DMS153 (cell line): ENCODE measurements around the gene SH3RF2.

ENCODE experiments used
- DNase-seq: peaks from one replicate; lab custom pipeline; 2025; lab: John Stamatoyannopoulos, UW

The SH3RF2 gene

GRCh38 chr5:145920542-145921210 lies 15.7 kb upstream of the SH3RF2 start:
- DNase-seq, result no peak

GRCh38 chr5:145921211-145921610 lies 15.2 kb upstream of the SH3RF2 start:
- DNase-seq, result no peak

GRCh38 chr5:145922059-145922458 lies 14.3 kb upstream of the SH3RF2 start:
- DNase-seq, result no peak

- no peak for DNase-seq
Observed at GRCh38 chr5:145923405-145923804, 13.0 kb upstream of the SH3RF2 start.

DNA sequence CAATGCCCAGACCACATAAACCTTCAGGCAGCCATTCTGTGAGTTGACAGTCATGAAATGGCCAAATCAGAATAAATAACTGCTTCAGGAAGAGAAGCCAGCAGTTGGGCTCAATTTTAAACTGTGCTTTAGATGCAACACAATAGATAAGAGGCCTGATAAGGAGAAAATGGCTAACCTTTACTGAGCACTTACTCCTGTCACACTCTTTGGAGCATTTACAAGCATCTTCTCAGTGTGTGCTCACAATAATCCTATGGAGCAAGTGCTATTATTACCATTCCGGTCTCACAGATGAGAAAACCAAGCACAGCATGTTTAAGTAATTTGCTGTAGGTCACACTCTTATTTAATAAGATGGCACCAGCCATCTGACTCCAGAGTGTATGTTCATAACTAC lies 11.5 kb upstream of the SH3RF2 start:
- DNase-seq, result no peak

DNA sequence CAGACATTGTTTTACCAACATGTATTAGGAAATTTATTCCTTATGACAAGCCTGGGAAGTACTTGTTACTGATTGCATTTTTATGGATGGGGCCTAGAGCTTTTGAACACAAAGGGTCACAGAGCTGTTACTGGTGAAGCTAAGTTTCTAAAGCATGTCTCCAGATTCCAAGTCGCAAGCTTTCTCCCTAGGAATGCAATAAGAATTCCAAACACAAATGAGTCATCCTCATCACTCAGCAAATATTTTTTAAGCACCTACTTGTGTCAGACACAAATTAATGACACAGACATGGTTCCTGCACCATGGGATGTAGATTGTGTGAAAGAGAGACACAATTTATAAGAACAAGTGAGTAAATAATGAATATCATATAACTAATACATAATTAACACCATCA lies 11.0 kb upstream of the SH3RF2 start:
- no peak for DNase-seq

DNA sequence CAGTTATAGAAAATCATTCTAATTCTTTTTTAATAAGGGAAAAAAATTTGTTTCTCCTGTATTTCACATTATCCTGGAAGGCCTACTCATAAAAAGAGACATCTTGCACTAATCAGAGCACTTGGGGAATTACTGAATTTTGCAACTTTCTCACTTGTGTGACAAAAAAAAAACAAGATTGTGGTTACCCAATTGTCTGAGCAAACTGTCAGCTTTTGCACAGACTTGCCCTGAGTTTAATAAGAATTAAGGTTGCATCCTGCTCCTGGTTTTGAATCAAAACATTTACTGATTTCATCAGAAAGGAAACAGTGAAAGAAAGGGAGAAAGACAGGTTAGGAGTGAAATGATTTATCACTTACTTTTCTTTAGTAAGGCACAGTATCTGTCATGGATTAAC lies 10.6 kb upstream of the SH3RF2 start:
- no peak for DNase-seq

DNA sequence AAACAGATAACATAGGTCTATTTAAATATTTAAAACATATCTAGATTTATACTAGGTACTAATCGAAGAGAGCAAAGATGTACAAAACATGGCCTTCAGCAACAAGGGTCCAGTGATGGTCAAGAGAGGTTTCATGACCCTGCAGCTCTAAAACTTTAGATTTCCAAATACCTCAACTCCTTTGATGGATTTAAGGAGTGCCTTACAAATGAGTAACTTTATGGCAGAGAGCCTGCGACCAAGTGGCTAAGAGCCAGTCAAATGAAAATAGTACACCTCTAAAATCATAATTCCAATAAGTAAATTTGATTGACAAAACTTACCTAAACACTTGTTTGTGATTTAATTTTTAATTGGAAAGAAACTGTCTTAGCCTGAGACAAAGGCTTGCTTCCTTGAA lies 4.7 kb upstream of the SH3RF2 start:
- no peak for DNase-seq

GRCh38 chr5:145934276-145934675 lies 2.1 kb upstream of the SH3RF2 start:
- DNase-seq, result no peak

- DNase-seq, result no peak
Observed at GRCh38 chr5:145937432-145938250, 1.3 kb downstream of the SH3RF2 start.

DNA sequence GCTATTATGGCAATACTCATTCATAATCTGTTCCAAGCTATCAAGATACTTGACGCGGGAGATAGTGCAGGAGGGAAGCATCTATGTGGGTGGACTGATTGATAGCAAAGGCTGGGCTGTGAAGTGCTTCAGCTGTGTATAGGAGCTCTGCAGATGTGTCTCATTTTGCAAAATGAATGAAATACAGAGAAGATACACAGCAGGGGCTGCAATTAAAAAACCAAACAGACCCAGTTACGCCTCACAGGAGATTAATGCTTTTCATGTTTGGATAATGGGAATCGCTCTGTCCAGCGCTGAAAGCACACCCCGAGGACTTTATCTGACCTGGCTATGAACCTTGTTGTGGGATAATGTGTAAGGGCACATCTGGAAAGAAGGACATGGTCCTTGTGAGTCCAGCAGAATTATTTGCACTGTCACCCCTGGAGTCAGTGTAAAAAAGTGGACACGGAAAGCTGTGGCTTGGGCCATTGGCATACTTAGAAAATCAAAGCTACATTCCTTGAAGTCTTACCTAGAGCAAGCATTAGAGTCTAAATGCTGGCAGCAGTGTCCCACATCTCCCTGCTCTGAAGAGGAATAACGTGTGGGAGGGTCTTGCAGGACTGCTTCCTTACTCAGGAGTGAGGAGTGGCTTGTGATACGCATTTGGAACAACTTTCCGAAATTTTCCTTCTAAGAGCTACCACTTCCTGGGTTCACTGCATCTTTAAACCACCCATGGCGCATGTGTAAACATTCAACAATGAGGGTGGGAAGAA lies 2.6 kb downstream of the SH3RF2 start:
- DNase-seq, result no peak

GRCh38 chr5:145939540-145940065 lies 3.2 kb downstream of the SH3RF2 start:
- no peak for DNase-seq

GRCh38 chr5:145941096-145941447 lies 4.7 kb downstream of the SH3RF2 start:
- no peak for DNase-seq

DNA sequence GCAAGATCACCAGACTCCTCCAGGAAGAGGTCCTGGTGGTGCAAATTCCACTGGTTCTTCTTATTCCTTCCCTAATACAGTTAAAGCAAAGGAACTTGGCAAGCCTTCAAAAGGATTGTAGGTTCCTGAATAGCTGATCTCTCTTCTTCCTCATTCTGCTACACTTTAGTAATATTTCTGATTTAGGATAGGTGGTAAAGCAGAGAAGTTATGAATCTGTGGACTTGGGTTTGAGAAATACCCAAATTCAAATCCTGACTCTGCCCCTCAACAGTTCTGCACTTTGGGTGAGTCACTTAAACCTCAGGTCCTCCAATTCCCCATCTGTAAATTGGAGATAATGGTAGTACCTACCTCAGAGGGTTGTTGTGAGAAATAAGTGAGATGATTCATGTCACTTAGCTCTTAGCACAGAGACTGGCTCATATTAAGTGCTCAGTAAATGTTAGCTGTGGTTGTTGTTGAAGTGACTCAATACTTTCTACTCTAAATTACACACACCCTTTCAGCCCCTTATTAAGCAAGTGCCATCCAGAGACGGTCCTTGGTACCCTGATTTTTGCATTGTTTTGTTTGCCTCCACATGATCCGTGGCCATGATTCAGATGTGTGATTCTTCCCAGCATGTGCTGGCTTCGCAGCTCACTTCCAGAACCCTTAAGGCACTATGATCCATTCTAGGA lies 5.2 kb downstream of the SH3RF2 start:
- no peak for DNase-seq

GRCh38 chr5:145942201-145942600 lies 5.8 kb downstream of the SH3RF2 start:
- DNase-seq, result no peak

DNA sequence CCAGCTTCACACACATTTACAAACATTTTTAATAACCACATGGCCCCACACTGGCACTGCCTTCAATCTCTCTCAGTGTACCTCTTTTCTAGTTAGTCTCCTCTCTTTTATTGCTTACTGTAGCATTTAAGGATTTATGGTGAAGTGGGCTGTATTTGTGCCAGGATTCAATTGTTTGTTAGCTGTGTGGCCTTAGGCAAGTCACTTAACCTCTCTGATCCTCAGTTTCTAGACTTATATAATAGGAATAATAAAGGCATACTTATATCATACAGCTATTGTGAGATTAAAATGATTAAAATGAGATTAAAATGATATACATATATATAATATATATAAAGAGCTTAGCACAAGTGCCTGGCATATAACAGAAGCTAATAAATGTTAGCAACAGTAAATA lies 6.4 kb downstream of the SH3RF2 start:
- no peak for DNase-seq

- peak; percentile 0 for DNase-seq
Observed at GRCh38 chr5:145943674-145944121, 7.3 kb downstream of the SH3RF2 start.

GRCh38 chr5:145944328-145944727 lies 8.0 kb downstream of the SH3RF2 start:
- no peak for DNase-seq

- no peak for DNase-seq
Observed at GRCh38 chr5:145945620-145946111, 9.3 kb downstream of the SH3RF2 start.

DNA sequence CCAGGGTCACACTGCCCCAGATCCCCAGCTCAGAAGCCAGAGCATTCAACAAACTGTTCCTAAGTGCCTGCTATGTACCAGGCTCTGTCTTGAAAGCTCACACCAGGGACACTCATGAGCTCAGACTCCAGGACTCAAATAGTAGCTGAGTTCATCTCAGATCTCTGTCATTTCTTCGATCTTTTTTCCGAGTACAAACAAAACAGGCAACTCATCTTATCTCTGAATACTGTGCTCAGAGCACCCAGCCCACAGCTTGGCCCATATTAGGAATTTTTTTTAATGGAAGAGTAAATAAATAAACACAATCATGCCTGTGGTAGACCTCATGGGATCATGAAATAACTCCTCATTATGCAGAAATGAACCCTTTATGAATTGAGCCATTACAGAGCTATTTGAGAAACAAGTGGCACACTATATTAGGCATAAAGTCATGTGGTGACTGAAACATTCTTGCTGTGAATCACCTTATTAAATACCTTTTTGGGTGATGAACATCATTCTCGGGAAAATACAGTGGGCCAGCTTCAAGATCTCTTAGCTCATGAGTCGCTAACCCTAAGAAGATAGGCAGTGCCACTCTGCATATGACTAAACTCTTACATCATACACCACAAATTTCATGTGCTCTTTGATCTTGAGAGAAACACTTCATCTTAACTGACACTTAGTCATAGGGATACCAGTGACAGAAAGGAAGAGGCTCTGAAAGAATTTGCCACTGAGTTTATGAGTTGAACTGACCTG lies 9.9 kb downstream of the SH3RF2 start:
- DNase-seq, result no peak

- DNase-seq, result no peak
Observed at GRCh38 chr5:145947581-145947980, 11.2 kb downstream of the SH3RF2 start.
